ENCODE measurements around the gene CLIP4. TPM values are rescaled to one million over a fixed set of nuclear protein-coding genes. Genes with fewer than 3 reads are reported as not detected.
A peak's percentile ranks its signal among the peaks of the same experiment; 100 is the strongest.

Gene CLIP4
- total and polyA plus RNA-seq, 2 of the 4 experiments (the other 2 are of a cell fraction), result 29.7 to 66.3 TPM

DNA sequence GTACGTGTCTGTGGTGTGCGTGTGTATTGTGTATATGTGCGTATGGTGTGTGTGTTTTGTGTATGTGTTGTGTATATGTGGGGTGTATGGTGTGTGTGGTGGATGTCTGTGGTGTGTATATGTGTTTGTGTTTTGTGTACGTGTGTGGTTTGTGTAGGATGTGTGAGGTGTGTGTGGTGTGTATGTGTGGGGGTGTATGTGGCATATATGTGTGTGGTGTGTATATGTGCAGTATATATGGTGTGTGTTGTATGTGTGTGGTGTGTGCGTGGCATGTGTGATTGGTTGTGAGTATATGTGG is 101.3 kb downstream of the CLIP4 start:
- H2BK5ac ChIP-seq (ENCODE audit: low read depth, low read length, poor library complexity, severe bottlenecking), result peak overlapping the region; percentile 79
- dilution Hi-C loops (cut with HindIII; ENCODE audit: low sequenced_read_pairs, unreplicated experiment), result no loop called here
- no peak overlapping the region for H3K56ac ChIP-seq (ENCODE audit: extremely low read depth, insufficient read depth, low read length)
- no peak overlapping the region for H4K91ac ChIP-seq (ENCODE audit: insufficient read depth, low read depth, low read length)
- ChIA-PET CTCF (no interaction called here), POLR2A (ENCODE audit: unreplicated experiment) (no interaction called here)
- no peak overlapping the region for H3K27ac ChIP-seq (ENCODE audit: insufficient read depth, low read length)
- H3K18ac ChIP-seq (ENCODE audit: low read depth, low read length), result no peak overlapping the region
- H3K9ac ChIP-seq (ENCODE audit: low read depth, low read length), result no peak overlapping the region
- H3K4me1 ChIP-seq (ENCODE audit: control insufficient read depth, insufficient read depth, low read length), result peaks cover 2% of the 10 kb centered on the region; the same call in 1 of the 2 replicates
- TF ChIP-seq FOS (IDR thresholded peaks at IDR 0.05; ENCODE audit: low read depth, low read length) (no peak), CHD1 (IDR thresholded peaks at IDR 0.05; ENCODE audit: low read depth, low read length) (no peak), POLR2A (IDR thresholded peaks at IDR 0.05; ENCODE audit: low read depth, low read length) (no peak), RAD21 (IDR thresholded peaks at IDR 0.05; ENCODE audit: low read length) (no peak), RCOR1 (IDR thresholded peaks at IDR 0.05; ENCODE audit: insufficient replicate concordance, low read length) (no peak), RFX5 (IDR thresholded peaks at IDR 0.05; ENCODE audit: low read depth, low read length) (no peak), NFE2L2 (IDR thresholded peaks at IDR 0.05; ENCODE audit: low read depth, low read length) (no peak)
- no peak overlapping the region for H3K4me3 ChIP-seq (ENCODE audit: insufficient read depth, low read depth, low read length)
- DNase-seq (no peak), ATAC-seq (ENCODE audit: low read depth) (no peak)
- H2BK120ac ChIP-seq (ENCODE audit: low read depth, low read length), result no peak overlapping the region
- no peak overlapping the region for H4K8ac ChIP-seq (ENCODE audit: low read depth in 2 of 2, low read length in 2 of 2)
- H2AK9ac ChIP-seq (replicated peaks; ENCODE audit: low read depth, low read length, poor library complexity), result no peak overlapping the region
- no peaks in the 10 kb centered on the region for H3K36me3 ChIP-seq (ENCODE audit: control insufficient read depth, insufficient read depth, low read length)
- no peak overlapping the region for H3K23ac ChIP-seq (ENCODE audit: low read depth, low read length)
- H4K20me1 ChIP-seq (ENCODE audit: insufficient read depth, low read length), result no peaks in the 10 kb centered on the region
- H2AK5ac ChIP-seq (ENCODE audit: low read depth, low read length), result peak overlapping the region; percentile 22; the same call in 1 of the 2 replicates
- H2BK20ac ChIP-seq (ENCODE audit: low read depth, low read length), result no peak overlapping the region
- H3K9me3 ChIP-seq (ENCODE audit: control insufficient read depth, insufficient read depth, low read length), result no peaks in the 10 kb centered on the region
- no peaks in the 10 kb centered on the region for H3K79me1 ChIP-seq (ENCODE audit: low read depth in 1 of 2, low read length in 2 of 2)
- H3K9me1 ChIP-seq (ENCODE audit: insufficient read depth, low read length), result peaks cover 3% of the 10 kb centered on the region; the same call in 1 of the 2 replicates
- H3K27me3 ChIP-seq (ENCODE audit: control insufficient read depth, insufficient read depth, low read length), result peaks cover 14% of the 10 kb centered on the region
- intact Hi-C loops (cut with micrococcal nuclease), result no loop called here
- in situ Hi-C loops (cut with MboI; ENCODE audit: low sequenced_read_pairs), result no loop called here
- no peak overlapping the region for H4K5ac ChIP-seq (ENCODE audit: low read depth, low read length)
- H3K4ac ChIP-seq (ENCODE audit: low read depth, low read length), result no peak overlapping the region
- BruUV-seq (replicated peaks), result no TSS peak
- H2AFZ ChIP-seq (replicated peaks; ENCODE audit: low read length, poor library complexity), result no peak overlapping the region
- no peak overlapping the region for H3K14ac ChIP-seq (replicated peaks; ENCODE audit: low read depth, low read length)
- 88 to 100% methylated on average over 4 to 5 of the region's 5 CpGs for WGBS, 2 experiments (ENCODE audit: extremely low coverage in 2 of 2, insufficient read length in 1 of 2)
- H2BK15ac ChIP-seq (ENCODE audit: low read depth, low read length), result no peak overlapping the region
- no peak overlapping the region for H3K4me2 ChIP-seq (ENCODE audit: low read depth, low read length)
